Bronchial epithelial cell (primary cell): ENCODE data around the gene SRC. TPM values are rescaled to one million over a fixed set of nuclear protein-coding genes. Genes with fewer than 3 reads are reported as not detected.

Experiments
- DNase-seq: peaks from one replicate; pipeline ENCODE4 v3.0.0-alpha.2; 2010; ENCODE audit warnings: low read depth
- FAIRE-seq: peaks from 2 replicates; lab custom pipeline; 2011; peaks lifted over from hg19 to GRCh38; lab: Jason Lieb, UNC
- H3K27me3 ChIP-seq: 2 replicates; pipeline ENCODE4 v1.5.1; 2011; ENCODE audit warnings: low read length; ENCODE audit not compliant: control insufficient read depth, insufficient read depth
- H3K36me3 ChIP-seq: 2 replicates; pipeline ENCODE4 v1.5.1; 2011; ENCODE audit warnings: low read length; ENCODE audit not compliant: control insufficient read depth, insufficient read depth
- H3K4me3 ChIP-seq: 2 replicates; pipeline ENCODE4 v1.5.1; 2011; ENCODE audit warnings: mild to moderate bottlenecking, low read depth, low read length, control low read depth
- CTCF ChIP-seq: IDR thresholded peaks from 2 replicates; pipeline ENCODE4 v1.5.1; 2011; ENCODE audit warnings: mild to moderate bottlenecking, moderate library complexity, low read length, control low read depth, inconsistent platforms; ENCODE audit not compliant: insufficient read depth, severe bottlenecking
- total RNA-seq: library from RNA; depleted of rRNA; stranded (reverse); fragments of >200 nt; gene quantifications from 2 replicates; pipeline ENCODE4 v1.2.1, GENCODE V29; 2014

Gene SRC
- total RNA-seq, 1 donor from 2014 or later: 16.6 TPM

- H3K36me3 ChIP-seq: peaks cover 44% of the 10 kb centered on the region
- FAIRE-seq: no peak
- TF ChIP-seq CTCF: no peak
Measured at GRCh38 chr20:37397954-37398749, 52.2 kb downstream of the SRC start.

DNA sequence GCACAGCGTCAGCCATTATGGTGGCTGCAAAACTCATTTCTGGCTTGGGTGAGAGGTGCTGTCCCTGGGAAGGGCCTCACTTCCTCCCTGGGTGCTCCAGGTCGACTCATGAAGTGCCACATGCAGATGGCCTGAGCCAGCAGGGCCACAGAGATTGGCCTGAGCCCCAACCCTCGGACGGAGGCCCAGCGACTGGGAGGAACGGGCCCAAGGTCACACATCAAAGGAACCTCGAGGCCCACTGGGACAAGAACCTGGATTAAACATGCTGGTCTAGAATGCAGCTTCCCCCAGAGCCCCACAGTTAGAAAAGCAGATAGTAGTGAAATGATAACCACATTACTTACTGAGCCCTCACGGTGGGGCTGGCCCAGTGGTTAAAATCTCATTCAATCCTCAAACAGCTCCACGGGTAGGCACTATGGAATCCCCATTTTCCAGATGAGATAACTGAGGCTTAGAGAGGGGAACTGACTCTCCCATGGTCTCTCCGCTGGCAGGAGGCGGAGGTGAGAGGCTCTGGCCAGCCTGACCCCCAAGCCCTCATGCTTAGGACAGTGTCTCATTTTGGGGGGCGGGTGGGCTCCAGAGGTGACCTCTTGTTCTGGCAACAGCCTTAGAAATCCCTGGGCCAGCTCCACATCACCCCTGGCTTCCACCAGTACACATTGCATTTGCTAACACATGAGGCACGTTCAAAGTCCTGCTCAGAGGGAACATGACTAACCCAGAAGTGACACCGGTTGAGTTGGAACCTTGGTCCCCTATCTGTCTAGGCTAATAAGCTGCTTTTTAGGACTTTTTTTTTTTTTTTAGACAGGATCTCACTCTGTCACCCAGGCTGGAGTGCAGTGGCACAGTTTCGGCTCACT lies 53.0 kb downstream of the SRC start:
- no peaks in the 10 kb centered on the region for H3K27me3 ChIP-seq
- no peak for DNase-seq
- no peak overlapping the region for H3K4me3 ChIP-seq
- peaks cover 40% of the 10 kb centered on the region for H3K36me3 ChIP-seq
- no peak for FAIRE-seq
- no peak for TF ChIP-seq CTCF

More at GRCh38 chr20:37397954-37398749, 52.2 kb downstream of the SRC start:
- DNase-seq: no peak
- Histone ChIP-seq H3K27me3 (no peaks in the 10 kb centered on the region), H3K4me3 (no peak overlapping the region)

DNA sequence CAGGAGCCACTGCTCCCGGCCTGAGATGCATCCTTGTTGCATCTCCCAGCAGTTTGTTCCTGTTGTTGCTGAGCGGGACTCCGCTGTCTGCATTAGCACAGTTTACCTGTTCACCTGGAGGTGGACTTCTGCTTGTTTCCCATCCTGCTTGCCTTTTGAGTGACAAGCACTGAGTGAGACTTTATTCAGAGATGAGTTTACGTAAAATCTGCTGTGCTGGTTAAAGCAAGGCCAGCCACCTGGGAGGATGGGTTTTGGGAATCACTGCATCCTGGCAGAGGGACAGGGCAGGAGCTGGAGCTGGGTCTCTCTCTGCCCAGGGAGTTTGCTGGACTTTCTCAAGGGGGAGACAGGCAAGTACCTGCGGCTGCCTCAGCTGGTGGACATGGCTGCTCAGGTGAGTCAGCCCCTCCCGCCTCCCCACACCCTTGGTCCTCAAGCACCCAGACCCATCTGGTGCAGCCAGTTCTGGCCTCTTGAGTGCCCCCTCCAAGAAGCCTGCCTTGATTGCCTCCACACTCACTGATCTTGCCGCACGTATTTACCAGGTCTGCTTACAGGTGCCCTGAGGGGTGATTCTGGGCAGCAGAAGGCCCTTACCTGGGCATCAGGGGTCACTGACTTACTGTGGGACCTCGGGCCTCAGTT lies 55.5 kb downstream of the SRC start:
- Histone ChIP-seq H3K4me3 (no peak overlapping the region), H3K27me3 (no peaks in the 10 kb centered on the region), H3K36me3 (peaks cover 33% of the 10 kb centered on the region)
- DNase-seq: no peak
- no peak for TF ChIP-seq CTCF
- FAIRE-seq: no peak

DNA sequence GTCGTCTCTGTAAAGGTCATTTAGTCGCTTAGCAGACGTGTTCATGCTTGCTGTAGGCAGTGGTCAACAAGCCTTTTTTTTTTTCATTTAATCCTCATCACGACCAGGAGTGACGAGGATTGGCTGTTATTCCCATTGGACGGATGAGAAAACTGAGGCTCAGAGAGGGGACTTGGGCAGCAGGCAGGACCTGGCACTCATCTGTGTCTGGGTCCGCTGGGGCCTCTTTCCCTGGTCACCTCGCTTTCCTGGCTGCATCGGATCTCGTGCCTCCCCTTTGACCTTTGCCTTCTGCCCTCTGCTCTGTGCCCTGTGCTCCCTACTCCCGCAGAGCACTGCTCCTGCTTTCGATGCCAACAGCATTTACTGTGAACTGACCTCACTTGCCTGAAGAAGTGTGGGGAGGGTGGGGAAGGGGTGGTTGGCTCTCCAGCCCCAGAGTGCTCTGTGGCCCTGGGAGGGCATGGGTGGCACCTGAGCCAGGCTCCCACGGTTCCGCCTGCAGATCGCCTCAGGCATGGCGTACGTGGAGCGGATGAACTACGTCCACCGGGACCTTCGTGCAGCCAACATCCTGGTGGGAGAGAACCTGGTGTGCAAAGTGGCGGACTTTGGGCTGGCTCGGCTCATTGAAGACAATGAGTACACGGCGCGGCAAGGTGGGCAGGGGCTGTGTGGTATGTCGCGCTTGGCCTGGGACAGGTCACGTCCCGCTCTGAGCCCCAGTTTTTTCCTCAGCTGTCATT lies 56.2 kb downstream of the SRC start:
- no peak for TF ChIP-seq CTCF
- DNase-seq (no peak), FAIRE-seq (no peak)
- Histone ChIP-seq H3K4me3 (no peak overlapping the region), H3K27me3 (no peaks in the 10 kb centered on the region), H3K36me3 (peaks cover 26% of the 10 kb centered on the region)
